Measurements from ENCODE around the gene CYTH4. TPM values are rescaled to one million over a fixed set of nuclear protein-coding genes. Genes with fewer than 3 reads are reported as not detected.

Gene CYTH4
- polyA plus RNA-seq, 2 of the 4 experiments (the other 2 are of a cell fraction): 0.05 to 0.10 TPM

DNA sequence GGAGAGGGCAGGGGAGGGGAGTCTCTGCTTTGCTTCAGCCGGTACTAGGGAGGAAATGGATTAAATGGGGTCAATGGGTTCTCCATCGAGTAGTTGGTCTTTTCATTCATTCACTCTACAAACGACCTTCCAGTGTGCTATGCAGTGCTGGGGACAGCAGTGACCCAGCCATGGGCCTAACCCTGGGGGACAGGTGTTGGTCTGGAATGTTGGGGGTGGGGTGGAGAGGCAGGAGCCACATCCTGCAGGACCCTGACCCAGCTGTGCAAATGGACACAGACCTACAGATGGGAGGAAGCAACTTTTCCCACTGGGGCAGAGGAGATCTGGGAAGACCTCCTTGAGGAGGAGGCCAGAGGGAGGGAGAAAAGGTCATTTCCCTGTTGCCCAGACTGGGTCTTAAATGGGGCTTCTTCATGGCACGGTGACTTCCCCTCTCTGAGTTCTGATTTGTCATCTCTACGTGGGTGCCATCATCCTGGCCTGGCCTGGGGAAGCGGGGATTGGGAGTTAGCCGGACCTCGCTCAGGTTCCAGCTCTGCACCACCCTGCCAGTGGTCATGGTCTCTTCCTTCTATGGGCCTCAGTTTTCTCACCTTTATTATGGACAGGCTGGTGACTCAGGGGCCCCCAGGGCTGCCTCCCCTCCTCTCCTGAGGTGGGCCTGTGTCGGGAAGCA, 2.0 kb downstream of the CYTH4 start:
- POLR2A ChIA-PET: no interaction called here
- no peak for FAIRE-seq

DNA sequence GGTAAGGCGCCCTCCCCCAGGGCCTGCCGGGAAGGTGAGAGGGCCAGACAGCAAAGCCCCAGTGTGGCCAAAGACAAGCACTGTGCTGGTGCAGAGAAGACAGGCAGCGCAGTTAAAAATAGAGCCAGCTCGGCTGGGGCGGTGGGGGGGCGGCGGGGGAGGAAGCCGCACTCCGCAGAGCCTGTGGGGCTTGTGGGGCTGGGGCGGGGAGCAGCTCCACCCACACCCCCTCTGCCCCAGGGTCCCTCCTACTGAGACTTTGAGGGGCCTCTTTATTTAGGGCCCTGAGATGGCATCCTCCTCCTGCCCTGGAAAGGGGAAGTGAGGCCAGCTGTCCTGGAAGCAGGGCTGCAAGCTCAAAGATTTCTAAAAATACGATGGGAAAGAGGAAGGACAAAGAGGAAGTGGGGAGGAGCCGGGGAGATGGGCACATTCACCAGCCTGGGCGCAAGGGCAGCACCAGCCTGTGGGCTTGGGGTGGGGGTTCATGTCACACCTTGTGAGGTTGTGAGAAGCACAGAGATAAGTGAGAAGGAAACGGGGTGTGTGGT, 2.6 kb downstream of the CYTH4 start:
- no peak for ATAC-seq
- Histone ChIP-seq H3K4me3 (no peak overlapping the region), H3K4me1 (no peaks in the 10 kb centered on the region), H3K27ac (no peak overlapping the region), H3K9me3 (no peaks in the 10 kb centered on the region), H3K4me2 (no peak overlapping the region)
- 85% methylated on average over 6 of the region's 14 CpGs for WGBS (ENCODE audit: missing lambda C conversion rate)
- FAIRE-seq: no peak
- TF ChIP-seq, protein P1, sequence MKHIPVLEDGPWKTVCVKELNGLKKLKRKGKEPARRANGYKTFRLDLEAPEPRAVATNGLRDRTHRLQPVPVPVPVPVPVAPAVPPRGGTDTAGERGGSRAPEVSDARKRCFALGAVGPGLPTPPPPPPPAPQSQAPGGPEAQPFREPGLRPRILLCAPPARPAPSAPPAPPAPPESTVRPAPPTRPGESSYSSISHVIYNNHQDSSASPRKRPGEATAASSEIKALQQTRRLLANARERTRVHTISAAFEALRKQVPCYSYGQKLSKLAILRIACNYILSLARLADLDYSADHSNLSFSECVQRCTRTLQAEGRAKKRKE (CRISPR knock-in tag; IDR thresholded peaks at IDR 0.05; ENCODE audit: low read depth): no peak
- no peak for TF ChIP-seq KDM1A (IDR thresholded peaks at IDR 0.05; ENCODE audit: low read depth)
- no peak for TF ChIP-seq EHF (CRISPR knock-in tag; IDR thresholded peaks at IDR 0.05)
- TF ChIP-seq RAD21 (conservative IDR thresholded peaks at IDR 0.05 in 1 of 2, IDR thresholded peaks at IDR 0.05 in 1 of 2): no peak
- TF ChIP-seq ESRRA (IDR thresholded peaks at IDR 0.05; ENCODE audit: borderline replicate concordance, low read length): no peak
- TF ChIP-seq, protein P2, sequence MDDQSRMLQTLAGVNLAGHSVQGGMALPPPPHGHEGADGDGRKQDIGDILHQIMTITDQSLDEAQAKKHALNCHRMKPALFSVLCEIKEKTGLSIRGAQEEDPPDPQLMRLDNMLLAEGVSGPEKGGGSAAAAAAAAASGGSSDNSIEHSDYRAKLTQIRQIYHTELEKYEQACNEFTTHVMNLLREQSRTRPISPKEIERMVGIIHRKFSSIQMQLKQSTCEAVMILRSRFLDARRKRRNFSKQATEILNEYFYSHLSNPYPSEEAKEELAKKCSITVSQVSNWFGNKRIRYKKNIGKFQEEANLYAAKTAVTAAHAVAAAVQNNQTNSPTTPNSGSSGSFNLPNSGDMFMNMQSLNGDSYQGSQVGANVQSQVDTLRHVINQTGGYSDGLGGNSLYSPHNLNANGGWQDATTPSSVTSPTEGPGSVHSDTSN (IDR thresholded peaks at IDR 0.05): no peak
- no peak for TF ChIP-seq CBX8 (IDR thresholded peaks at IDR 0.05)
- TF ChIP-seq HOXA7 (CRISPR knock-in tag; IDR thresholded peaks at IDR 0.05): no peak
- no peak for TF ChIP-seq RNF2 (IDR thresholded peaks at IDR 0.05; ENCODE audit: borderline replicate concordance, low read depth)
- CTCF ChIA-PET: interaction anchor here (1.9 kb wide), 1 partner anchor 25 kb away, joined by 4 read pairs; no protein-coding TSS in a partner anchor
- POLR2A ChIA-PET: no interaction called here
- DNase-seq (ENCODE audit: low read depth in 1 of 2, low spot score in 1 of 2): no peak

More for the DNA sequence above, 2.0 kb downstream of the CYTH4 start:
- H3K4me1 ChIP-seq: no peaks in the 10 kb centered on the region
- CTCF ChIA-PET: interaction anchor here (1.9 kb wide), 1 partner anchor 24 kb away, joined by 4 read pairs; no protein-coding TSS in a partner anchor
- TF ChIP-seq CHD4 (IDR thresholded peaks at IDR 0.05; ENCODE audit: borderline replicate concordance) (no peak), NFE2L2 (conservative IDR thresholded peaks at IDR 0.05; ENCODE audit: low read length) (no peak), SMC3 (IDR thresholded peaks at IDR 0.05) (no peak)
- WGBS (ENCODE audit: missing lambda C conversion rate): 69% methylated on average over 6 of the region's 9 CpGs
- H3K27ac ChIP-seq: no peak overlapping the region
- no peak overlapping the region for H3K4me3 ChIP-seq
- ATAC-seq (no peak), DNase-seq (ENCODE audit: low read depth in 1 of 2, low spot score in 1 of 2) (no peak)
- no peak overlapping the region for H3K4me2 ChIP-seq
- no peaks in the 10 kb centered on the region for H3K9me3 ChIP-seq

DNA sequence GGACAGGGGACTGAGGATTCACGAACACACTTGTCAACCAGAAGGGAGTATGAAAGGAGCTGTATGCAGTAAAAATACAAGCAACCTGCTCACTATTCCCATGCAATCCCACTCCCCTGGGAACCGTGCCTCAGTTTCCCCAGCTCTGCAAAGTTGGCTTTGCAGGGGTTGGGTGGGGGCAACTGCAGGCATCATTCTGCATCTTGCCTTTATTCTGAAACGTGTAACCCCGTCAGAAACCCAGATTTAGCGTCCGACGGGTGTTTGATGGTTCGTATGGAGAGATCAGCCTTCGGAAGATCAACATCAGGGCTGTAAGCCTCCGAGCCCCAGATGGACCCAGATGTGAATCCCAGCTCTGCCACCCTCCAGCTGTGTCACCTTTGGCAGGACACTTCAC, 3.6 kb downstream of the CYTH4 start:
- H3K9me3 ChIP-seq: no peaks in the 10 kb centered on the region
- DNase-seq (ENCODE audit: low read depth in 1 of 2, low spot score in 1 of 2) (no peak), FAIRE-seq (no peak), ATAC-seq (no peak)
- no peak overlapping the region for H3K4me2 ChIP-seq
- no peaks in the 10 kb centered on the region for H3K4me1 ChIP-seq
- WGBS (ENCODE audit: missing lambda C conversion rate): 71% methylated on average over 10 of the region's 10 CpGs
- no peak overlapping the region for H3K27ac ChIP-seq
- CTCF ChIA-PET: no interaction called here
- POLR2A ChIA-PET: no interaction called here
- H3K4me3 ChIP-seq: no peak overlapping the region
- TF ChIP-seq, protein P3, sequence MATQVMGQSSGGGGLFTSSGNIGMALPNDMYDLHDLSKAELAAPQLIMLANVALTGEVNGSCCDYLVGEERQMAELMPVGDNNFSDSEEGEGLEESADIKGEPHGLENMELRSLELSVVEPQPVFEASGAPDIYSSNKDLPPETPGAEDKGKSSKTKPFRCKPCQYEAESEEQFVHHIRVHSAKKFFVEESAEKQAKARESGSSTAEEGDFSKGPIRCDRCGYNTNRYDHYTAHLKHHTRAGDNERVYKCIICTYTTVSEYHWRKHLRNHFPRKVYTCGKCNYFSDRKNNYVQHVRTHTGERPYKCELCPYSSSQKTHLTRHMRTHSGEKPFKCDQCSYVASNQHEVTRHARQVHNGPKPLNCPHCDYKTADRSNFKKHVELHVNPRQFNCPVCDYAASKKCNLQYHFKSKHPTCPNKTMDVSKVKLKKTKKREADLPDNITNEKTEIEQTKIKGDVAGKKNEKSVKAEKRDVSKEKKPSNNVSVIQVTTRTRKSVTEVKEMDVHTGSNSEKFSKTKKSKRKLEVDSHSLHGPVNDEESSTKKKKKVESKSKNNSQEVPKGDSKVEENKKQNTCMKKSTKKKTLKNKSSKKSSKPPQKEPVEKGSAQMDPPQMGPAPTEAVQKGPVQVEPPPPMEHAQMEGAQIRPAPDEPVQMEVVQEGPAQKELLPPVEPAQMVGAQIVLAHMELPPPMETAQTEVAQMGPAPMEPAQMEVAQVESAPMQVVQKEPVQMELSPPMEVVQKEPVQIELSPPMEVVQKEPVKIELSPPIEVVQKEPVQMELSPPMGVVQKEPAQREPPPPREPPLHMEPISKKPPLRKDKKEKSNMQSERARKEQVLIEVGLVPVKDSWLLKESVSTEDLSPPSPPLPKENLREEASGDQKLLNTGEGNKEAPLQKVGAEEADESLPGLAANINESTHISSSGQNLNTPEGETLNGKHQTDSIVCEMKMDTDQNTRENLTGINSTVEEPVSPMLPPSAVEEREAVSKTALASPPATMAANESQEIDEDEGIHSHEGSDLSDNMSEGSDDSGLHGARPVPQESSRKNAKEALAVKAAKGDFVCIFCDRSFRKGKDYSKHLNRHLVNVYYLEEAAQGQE (IDR thresholded peaks at IDR 0.05): no peak
- TF ChIP-seq, protein P4, sequence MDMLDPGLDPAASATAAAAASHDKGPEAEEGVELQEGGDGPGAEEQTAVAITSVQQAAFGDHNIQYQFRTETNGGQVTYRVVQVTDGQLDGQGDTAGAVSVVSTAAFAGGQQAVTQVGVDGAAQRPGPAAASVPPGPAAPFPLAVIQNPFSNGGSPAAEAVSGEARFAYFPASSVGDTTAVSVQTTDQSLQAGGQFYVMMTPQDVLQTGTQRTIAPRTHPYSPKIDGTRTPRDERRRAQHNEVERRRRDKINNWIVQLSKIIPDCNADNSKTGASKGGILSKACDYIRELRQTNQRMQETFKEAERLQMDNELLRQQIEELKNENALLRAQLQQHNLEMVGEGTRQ (IDR thresholded peaks at IDR 0.05): no peak
- TF ChIP-seq EHMT2 (IDR thresholded peaks at IDR 0.05; ENCODE audit: low read depth): no peak
- TF ChIP-seq POLR2AphosphoS2 (conservative IDR thresholded peaks at IDR 0.05; ENCODE audit: low read length): no peak
- no peak for TF ChIP-seq HOXA7 (CRISPR knock-in tag; IDR thresholded peaks at IDR 0.05)
- TF ChIP-seq, protein P5, sequence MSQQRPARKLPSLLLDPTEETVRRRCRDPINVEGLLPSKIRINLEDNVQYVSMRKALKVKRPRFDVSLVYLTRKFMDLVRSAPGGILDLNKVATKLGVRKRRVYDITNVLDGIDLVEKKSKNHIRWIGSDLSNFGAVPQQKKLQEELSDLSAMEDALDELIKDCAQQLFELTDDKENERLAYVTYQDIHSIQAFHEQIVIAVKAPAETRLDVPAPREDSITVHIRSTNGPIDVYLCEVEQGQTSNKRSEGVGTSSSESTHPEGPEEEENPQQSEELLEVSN (IDR thresholded peaks at IDR 0.05; ENCODE audit: borderline replicate concordance, low read depth): no peak
- no peak for TF ChIP-seq BHLHE40 (IDR thresholded peaks at IDR 0.05; ENCODE audit: low read depth, low read length)
- no peak for TF ChIP-seq HOXB13 (CRISPR knock-in tag; IDR thresholded peaks at IDR 0.05; ENCODE audit: low read depth)
- TF ChIP-seq PHF8 (IDR thresholded peaks at IDR 0.05; ENCODE audit: borderline replicate concordance, low read depth): no peak
